HG02885 (cell line): Measurements from ENCODE around the gene FOLH1.
"Not testable (repeated sequence)": the region's sequence is repeated elsewhere in the genome, so short reads cannot be mapped to it uniquely, and the experiment has no call there.

Experiments used
- ATAC-seq: cut with Tn5 transposase; IDR thresholded peaks from one replicate; pipeline ENCODE4 v1.9.1; 2021; ENCODE audit warnings: mild to moderate bottlenecking; ENCODE audit not compliant: unreplicated experiment, poor library complexity

The FOLH1 gene

DNA sequence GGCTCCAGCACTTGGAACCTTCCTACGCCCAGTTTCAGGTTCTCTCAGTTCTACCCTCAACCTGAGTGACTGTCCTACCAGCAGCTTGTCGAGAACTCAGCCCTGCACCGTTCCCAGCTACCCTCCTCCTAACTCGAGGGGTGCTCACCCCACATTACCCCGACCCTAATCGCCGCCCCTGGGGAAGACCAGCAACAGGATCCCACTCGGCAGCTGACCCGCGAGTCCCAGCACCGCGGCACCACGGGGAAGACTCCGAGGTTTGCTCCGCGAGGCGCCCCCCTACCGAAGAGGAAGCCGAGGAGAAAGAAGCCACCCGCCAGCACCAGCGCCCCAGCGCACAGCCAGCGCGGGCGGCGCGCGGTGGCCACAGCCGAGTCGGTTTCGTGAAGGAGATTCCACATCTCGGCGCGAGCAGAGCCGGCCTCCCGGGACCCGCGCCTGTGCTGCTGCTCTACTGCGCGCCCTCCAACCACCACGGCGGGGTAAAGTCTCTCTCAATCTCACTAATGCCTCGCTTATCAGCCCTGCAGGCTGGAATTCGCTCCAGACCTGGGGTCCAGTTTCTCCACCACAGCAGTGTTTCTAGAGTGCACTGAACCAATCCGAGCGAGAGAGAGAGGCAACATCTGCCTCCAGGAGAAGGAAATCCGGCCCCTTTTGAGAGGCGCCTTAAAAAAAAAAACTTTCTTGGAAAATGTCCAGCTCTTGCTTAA is at the start of gene FOLH1:
Gene FOLH1 (minus strand): TSS at position 597 of the 716 bp plus-strand sequence. CDS start 193 bp downstream, at position 404.
- ATAC-seq: no peak

DNA sequence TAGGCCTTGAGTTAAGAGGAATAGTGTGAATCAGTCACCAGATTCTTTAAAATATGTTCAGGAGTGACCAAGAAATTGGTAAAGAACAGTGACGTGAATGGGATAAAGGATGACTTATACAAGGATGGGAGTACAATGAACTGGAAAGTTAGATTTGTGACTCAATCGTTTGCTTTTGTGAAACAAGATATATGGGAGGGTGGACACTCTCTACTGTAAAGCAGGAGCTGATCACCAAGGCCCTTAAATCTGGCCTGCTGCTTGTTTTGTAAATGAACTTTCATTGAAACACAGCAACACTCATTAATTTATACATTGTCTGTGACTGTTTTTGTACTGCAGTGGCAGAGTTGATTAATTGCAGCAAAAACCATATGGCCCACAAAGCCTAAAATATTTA is 46.7 kb upstream of the FOLH1 start:
- ATAC-seq: not testable (repeated sequence)

DNA sequence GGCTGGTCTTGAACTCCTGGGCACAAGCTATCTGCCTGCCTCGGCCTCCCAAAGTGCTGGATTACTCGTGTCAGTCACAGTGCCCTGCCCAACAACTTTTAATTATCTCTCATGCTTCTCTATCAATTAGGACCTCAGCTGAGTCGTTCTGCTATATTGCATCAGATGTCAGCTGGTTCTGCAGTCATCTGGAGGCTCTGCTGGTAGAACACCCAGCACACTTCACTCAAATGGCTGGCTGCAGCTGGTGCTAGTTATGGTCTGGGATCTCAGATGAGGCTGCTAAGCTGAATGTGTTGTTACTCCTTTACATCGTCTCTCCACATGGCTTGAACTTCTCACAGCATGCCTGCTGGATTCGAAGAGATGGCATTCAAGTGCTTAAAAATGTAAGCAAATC is 42.8 kb upstream of the FOLH1 start:
- ATAC-seq: not testable (repeated sequence)

DNA sequence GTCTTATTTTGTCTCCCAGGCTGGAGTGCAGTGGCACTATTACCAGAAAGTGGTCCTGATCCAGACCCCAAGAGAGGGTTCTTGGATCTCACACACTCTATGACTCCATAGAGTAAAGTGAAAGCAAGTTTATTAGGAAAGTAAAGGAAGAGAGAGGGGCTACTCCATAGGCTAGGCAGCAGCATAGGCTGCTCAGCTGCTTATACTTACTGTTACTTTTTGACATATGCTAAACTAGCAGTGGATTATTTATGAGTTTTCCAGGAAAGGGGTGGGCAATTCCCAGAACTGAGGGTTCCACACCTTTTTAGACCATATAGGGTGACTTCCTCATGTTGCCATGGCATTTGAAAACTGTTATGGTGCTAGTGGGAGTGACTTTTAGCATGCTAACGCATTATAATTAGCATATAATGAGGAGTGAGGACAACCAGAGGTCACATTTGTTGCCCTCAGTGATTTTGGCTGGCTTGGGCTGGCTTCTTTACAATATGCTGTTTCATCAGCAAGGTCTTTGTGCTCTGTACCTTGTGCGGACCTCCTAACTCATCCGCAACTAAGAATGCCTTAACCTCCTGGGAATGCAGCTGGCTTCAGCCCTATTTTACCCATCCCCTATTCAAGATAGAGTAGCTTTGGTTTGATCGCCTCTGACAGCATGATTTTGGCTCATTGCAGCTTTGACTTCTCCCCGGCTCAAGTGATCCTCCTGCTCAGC is 42.2 kb upstream of the FOLH1 start:
- not testable (repeated sequence) for ATAC-seq

DNA sequence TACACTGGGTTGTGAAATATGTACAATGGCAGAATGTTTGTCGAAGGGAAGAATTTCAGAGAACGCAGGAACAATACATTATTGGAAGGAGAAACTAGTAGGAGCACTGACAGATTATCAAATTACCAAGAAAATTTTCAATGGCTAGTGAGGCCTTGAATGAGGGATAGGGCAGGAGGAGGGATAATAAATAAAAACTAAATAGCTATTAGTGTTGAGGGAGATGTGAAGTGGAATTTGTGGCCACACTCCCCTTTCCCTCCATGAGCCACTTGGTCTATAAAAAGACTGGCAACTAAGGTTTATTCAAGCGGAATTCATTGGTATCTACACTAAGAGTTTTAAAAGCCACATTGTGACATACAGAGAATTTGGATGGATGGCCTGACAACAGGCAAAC is 41.0 kb upstream of the FOLH1 start:
- ATAC-seq: not testable (repeated sequence)

DNA sequence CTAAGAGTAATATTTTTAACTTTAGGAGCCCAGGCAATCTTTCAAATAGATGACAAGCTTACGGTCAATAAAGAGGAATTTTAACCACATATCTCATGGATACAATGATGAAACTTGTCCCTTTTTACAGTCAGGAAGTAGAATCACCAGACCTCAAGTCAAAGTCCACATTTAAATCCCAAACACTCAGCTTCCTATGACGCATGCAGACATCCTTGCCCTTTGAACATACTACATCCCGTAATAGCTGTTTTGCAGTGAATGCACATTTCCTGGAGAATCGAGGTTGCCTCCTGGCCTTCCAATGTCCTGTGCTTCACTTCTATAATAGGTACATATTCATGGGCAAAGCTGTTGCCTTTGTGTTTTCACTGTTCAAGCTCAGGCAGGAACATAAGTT is 25.3 kb upstream of the FOLH1 start:
- ATAC-seq: not testable (repeated sequence)

DNA sequence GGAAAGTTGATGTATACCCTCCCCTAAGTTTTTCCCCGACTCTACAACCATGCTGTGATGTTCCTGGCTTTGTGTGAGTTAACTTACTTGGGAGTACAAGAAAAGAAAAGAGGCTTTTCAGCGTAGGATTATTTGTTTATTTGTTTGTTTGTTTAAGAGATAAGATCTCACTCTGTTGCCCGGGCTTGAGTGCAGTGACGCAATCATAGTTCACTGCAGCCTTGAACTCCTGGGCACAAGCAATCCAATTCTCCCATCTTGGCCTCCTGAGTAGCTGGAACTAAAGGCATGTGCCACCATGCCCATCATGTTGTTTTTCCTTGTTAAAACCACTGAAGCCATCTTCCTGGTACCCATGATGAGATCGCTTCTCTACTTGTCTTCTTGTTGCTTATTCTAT is 24.6 kb upstream of the FOLH1 start:
- not testable (repeated sequence) for ATAC-seq

DNA sequence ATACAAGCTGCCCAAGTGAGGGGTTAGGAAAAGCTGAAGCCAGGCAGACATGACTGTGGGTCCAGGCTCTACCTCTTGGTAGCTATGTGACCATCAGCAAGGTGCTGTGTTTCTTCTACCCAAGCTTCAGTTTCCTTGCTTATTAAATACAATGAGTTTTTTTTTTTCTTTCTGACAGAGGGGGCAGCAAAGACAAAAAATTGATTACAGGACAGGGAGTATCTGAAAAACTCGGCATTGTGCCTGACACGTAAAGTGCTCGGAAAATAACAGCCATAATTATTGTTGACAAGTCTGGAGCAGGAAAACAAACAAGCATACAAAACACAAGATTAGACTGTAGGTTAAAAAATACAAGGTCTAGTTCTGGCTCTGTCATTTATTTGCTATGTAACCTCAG is 23.3 kb upstream of the FOLH1 start:
- ATAC-seq: not testable (repeated sequence)

DNA sequence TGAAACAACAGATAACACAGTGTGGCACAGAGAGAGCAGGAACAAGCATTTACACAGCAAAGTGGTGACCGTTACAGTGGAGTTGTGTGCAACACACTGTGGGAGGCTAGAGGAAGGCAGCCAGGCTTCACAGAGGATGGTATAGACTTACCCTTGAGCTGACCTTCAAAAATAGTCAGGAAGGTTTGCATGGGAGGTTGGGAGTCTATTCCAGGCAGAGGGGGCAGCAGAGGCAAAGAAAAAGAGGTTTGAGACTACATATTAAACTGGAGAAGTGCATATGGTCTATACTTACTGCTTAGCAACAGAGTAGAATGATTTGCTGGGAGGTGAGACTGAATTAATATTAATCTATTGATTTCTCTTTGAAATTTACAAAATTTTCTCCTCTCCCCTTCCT is 22.1 kb upstream of the FOLH1 start:
- not testable (repeated sequence) for ATAC-seq

DNA sequence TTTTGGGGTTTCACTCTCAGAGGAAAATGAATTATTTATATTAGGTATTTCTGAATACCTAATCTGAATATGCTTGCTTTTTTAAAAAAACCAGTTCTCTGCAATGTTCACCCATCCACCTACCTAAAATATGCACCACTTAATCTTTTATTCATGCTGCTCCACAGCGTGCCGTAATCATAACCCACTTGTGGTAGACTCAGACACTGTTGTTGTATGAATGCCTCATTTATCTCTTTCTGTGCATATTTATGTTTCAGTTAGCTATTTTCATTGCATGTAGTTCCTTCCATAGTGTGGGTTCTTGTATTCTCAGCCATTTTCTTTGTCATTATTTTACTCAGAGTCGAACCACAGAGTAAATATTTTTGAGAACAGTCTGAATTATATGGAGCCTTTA is 21.6 kb upstream of the FOLH1 start:
- not testable (repeated sequence) for ATAC-seq

DNA sequence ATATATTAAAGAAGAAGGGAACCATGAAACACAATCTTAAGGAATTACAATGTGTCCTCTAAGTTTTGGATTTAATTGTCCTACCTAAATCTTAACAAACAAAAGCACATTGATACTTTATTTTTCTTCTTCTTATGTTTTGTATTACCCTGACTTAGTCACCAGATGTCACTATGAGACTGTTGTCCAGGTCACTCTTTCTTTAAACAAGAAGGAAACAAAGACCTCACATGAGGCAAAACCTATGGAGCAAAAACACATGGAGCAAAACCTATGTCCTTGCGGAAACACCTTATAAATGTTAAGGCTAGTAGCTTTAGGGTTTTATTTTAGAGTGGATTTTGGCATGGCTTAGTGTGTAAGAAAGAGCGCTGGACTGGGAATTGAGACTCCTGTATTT is 20.7 kb upstream of the FOLH1 start:
- ATAC-seq: not testable (repeated sequence)

DNA sequence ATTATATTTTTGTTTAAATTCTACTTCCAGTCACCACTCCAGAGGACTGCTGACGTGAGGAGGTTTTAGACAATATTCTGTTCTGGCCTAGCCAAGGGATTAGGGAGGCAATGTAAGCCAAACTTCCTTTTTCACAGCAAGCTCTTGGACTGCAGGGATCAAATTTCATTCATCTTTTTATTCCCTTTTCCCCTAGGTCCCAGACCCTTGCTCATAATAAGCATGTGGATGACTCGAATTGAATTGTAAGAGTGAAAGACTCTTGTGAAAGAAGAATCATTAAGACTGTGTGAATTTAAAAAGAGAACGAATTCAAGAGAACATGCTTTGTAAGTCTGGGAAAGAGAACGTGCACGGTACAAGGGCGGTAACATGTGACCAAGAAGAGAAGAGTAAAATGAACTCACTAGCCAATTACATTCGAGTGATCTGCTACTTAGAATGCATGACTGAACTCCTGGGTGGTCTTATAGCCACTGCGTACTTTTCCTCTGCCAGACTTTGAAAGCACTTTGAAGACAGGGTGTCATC is 16.9 kb upstream of the FOLH1 start:
- ATAC-seq: not testable (repeated sequence)

DNA sequence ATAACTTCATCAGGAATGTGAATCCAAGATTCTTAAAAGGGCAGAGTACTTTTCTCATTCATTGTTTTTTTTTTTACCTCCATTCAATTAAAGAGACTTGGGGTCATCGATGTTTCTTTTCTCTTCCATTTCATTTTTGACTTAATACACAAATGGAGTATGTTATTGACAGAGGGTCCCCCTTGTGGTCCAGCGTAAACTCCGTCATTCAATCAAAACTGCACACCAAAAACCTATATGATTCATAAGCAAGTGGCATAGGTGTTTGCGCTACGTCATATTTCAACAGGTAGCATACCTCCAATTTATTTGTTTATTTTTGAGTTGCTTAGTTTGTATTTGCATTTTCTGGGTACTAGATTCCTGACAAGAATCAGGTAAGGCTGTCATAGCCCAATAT is 12.7 kb upstream of the FOLH1 start:
- ATAC-seq: no peak

DNA sequence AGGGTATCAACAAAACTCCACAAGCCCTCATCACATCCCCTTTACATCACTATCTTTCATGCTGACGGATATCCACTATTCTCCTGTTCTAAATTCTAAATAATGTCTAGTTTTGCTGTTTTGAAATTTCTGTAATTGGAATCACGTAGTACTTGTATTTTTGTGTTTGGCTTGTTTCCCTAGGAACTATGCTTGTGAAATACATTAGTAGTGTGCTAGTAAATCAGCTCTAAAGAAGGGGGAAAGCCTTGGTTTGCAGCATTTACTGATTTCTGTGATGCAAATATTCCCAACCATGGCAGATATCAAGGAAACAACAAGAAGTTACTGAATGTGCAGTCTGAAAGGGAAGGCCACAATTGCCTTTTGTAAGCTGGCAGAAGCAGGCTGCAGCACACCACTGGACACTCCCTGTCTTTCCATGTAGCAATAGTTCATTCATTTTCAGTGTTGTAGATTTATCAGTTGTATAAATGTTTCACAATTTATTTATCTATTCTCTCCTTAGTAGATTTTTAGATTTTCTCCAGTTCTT is 4.7 kb upstream of the FOLH1 start:
- no peak for ATAC-seq

DNA sequence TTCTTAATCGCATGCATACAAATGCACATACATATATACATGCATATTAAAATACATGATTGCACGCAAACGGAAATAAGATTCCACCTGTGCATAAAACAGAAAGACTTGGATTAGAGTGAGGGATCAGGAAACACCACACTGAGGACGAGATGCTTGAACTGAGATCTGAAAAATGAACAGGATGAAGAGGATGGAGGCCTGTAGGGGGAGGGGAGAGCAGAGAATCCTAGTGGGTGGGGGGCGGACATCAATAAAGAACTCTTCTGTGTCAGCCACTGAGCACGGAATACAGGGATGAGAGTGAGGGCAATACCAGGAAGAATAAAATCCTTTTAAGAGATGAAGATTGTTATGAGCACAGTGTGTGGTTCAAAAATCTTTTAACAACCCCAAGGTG is 1.4 kb downstream of the FOLH1 start:
- not testable (repeated sequence) for ATAC-seq

DNA sequence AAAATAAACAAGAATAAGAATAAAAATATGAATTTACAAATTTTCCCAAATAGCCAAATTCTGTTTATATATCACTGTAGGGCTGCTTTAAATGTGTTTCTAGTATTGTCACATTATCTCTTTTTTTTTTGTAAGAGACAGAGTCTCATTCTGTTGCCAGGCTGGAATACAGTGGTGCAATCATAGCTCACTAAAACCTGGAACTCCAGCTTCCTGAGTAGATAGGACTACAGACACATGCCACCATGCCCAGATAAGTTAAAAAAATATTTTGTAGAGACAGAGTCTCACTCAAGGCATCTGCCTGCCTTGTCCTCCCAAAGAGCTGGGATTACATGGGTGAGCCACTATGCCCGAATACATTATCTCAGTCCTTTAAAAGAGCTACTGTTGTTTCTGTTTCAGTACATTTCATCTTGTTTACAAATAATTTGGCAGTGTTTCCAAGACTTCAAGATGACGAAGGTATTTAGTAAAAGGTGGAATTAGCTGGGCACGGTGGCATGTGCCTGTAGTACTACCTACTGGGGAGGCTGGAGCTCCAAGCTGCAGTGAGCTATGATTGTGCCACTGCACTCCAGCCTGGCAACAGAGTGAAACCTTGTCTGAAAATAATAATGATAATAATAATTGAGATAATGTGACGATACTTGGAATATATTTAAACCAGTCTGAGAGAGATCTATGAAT is 6.0 kb downstream of the FOLH1 start:
- no peak for ATAC-seq

DNA sequence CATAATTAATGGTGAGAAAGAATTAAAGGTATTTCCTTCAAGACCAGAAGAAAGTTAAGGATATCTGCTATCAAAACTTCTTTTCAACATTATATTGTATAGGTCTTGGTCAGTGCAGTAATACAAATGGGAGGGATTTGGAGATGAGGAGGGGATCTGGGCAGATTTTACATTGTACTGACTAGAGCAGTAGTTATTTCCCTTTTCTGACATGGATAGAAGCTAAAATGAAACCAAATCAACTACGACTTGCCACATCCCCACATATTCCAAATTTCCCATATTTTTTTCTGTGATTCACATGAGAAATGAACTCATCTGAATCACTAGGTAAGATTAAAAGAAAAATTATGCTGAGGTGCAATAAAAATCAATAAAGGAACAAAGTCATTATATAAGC is 11.6 kb downstream of the FOLH1 start:
- ATAC-seq: not testable (repeated sequence)

DNA sequence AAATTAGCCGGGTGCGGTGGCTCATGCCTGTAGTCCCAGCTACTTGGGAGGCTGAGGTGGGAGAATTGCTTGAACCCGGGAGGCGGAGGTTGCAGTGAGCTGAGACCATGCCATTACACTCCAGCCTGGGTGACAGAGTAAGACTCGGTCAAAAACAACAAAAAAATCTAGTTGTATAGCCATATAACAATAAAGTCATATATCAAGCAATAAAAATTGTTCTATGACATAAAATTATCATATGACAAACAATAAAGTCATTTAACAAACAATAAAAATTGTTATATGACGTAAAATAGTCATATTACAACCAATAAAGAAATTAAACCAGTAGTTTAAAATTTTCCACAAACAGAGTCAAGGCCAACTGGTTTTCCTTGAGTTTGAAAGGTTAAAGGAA is 12.4 kb downstream of the FOLH1 start:
- not testable (repeated sequence) for ATAC-seq

DNA sequence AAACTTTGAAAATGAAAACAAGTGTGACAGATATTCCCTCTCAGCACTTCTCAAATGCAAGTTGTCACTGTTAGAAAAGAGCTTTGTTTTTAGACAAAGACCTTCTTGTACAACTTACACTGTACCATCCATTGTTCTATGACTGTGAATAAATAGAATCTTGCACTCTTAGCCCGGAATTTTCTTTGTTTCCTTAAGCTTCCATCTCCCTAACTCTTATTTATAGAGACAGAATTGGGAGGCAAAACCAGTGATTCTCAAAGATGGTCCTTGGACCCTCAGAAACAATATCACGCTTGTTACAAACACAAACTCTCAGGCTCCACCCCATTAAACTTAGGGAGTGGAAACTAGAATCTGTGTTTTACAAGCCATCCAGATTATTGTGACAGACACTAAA is 18.1 kb downstream of the FOLH1 start:
- ATAC-seq: not testable (repeated sequence)

DNA sequence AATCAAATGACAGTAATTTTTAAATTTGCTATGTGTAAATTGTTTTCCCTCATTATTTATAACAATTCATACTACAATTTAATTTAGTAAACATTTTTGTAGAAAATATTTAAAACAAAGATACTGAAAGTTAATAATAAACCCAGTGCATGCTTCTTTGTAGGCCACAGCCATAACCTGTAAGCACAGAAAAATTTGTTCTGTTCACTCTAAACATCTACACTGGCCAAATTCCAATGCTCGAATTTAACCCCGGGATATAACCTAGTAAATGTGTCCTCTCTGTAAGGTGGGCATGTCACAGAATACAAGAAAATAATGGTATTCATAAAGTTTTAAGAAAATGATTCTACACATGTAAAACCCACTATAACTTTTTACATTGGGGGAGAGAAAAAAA is 22.2 kb downstream of the FOLH1 start:
- ATAC-seq: not testable (repeated sequence)

DNA sequence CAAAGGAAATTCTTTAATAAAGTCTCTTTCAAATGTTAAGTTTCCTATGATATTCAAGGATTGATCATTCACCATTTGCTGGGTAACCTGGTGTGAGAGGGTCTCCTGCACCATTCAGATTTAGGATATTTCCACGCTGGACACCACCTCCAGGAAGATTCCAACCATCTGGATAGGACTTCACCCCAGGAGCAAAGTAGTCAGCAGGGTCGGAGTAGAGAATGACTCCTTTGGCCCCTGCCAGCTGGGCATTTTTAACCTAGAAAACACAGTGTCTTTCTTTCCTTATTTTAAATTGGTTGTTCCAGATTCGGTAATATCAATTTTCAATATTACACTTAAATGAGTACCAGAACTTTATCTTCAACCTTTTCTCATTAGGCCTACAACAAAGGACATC is 22.8 kb downstream of the FOLH1 start:
- ATAC-seq: not testable (repeated sequence)
